CD4-positive, alpha-beta T cell (primary cell): Measurements from ENCODE around the gene PRAMEF12. TPM values are rescaled to one million over a fixed set of nuclear protein-coding genes. Genes with fewer than 3 reads are reported as not detected.
"Not testable (repeated sequence)": the region's sequence is repeated elsewhere in the genome, so short reads cannot be mapped to it uniquely, and the experiment has no call there.

Source experiments
- ATAC-seq: fragments of 200-7000 bp; cut with Tn5 transposase; one replicate; pipeline ENCODE4 v1.10.0; 2022; ENCODE audit warnings: mild to moderate bottlenecking; ENCODE audit not compliant: poor library complexity
- CTCF ChIA-PET: fragments of 350-600 bp; sonication (Branson Sonifier 250); formaldehyde crosslinking; loops from one replicate; lab custom pipeline; 2021; ENCODE audit warnings: antibody characterized with exemption, inconsistent platforms; lab: Charles Lee
- POLR2A ChIA-PET: fragments of 350-600 bp; sonication (Branson Sonifier 250); formaldehyde crosslinking; loops from one replicate; lab custom pipeline; 2021; ENCODE audit warnings: antibody characterized with exemption, inconsistent platforms; lab: Charles Lee
- DNase-seq, 14 experiments: peaks; one replicate each; pipeline ENCODE4 v3.0.0-alpha.2; 2013 to 2020; ENCODE audit warnings: mixed read lengths in 2 of 14
- H3K27ac ChIP-seq, 2 donors: one replicate each; pipeline versions ENCODE4 v1.5.1 to v1.7.0; 2013; ENCODE audit warnings: low read length in 2 of 2, low read depth in 1 of 2, mild to moderate bottlenecking in 1 of 2
- H3K27me3 ChIP-seq, 2 experiments: 1 replicate in 1 of 2; 2 replicates in 1 of 2; pipeline versions ENCODE4 v1.6.1 to v1.7.0; 2013; ENCODE audit warnings: low read length in 2 of 2, control low read depth in 1 of 2, mild to moderate bottlenecking in 1 of 2, moderate library complexity in 1 of 2; ENCODE audit not compliant: insufficient read depth in 2 of 2, control insufficient read depth in 1 of 2
- H3K36me3 ChIP-seq: one replicate; pipeline ENCODE4 v1.6.1; 2013; ENCODE audit warnings: low read length, control low read depth; ENCODE audit not compliant: insufficient read depth
- H3K4me1 ChIP-seq: one replicate; pipeline ENCODE4 v1.6.1; 2013; ENCODE audit warnings: low read length, control low read depth; ENCODE audit not compliant: insufficient read depth
- H3K4me3 ChIP-seq: one replicate; pipeline ENCODE4 v1.5.1; 2013; ENCODE audit warnings: mild to moderate bottlenecking, low read length, moderate library complexity
- H3K9me3 ChIP-seq, 2 experiments: 1 replicate in 1 of 2; 2 replicates in 1 of 2; pipeline versions ENCODE4 v1.6.1 to v1.7.0; 2013; ENCODE audit warnings: low read length in 2 of 2, mild to moderate bottlenecking in 2 of 2, control low read depth in 1 of 2, moderate library complexity in 1 of 2; ENCODE audit not compliant: control insufficient read depth in 1 of 2, insufficient read depth in 1 of 2
- H3K27ac Mint-ChIP-seq: one replicate; pipeline ENCODE4 v1.8.0; 2020; ENCODE audit warnings: mixed read lengths
- H3K27me3 Mint-ChIP-seq: one replicate; pipeline ENCODE4 v1.8.0; 2021; ENCODE audit warnings: mixed read lengths
- H3K36me3 Mint-ChIP-seq: one replicate; pipeline ENCODE4 v1.8.0; 2021; ENCODE audit warnings: low read depth, mixed read lengths
- H3K4me1 Mint-ChIP-seq: one replicate; pipeline ENCODE4 v1.8.0; 2021; ENCODE audit warnings: low read depth, mixed read lengths
- H3K4me3 Mint-ChIP-seq: one replicate; pipeline ENCODE4 v1.8.0; 2020; ENCODE audit warnings: mild to moderate bottlenecking, mixed read lengths
- H3K9me3 Mint-ChIP-seq: one replicate; pipeline ENCODE4 v1.8.0; 2020; ENCODE audit warnings: mixed read lengths
- CTCF ChIP-seq: fragments of 200-600 bp; IDR thresholded peaks from one replicate; pipeline ENCODE4 v1.8.0; 2022; ENCODE audit warnings: antibody characterized with exemption, mild to moderate bottlenecking
- intact Hi-C, 2 experiments: fragments of 100-400 bp; cut with DNase I in 1 of 2; cut with micrococcal nuclease in 1 of 2; formaldehyde crosslinking; loops; one replicate each; pipeline versions ENCODE4 v1.15.1 to v1.9.0; 2023 to 2025; cut with DNase I, micrococcal nuclease
- polyA plus RNA-seq, 2 donors: library from polyadenylated mRNA; unstranded; fragments of 120-200 nt; gene quantifications; one replicate each; pipeline ENCODE4 v1.2.1, GENCODE V29; 2013
- total RNA-seq, 174 experiments: library from RNA in 2 of 174; stranded (reverse) in 2 of 174; gene quantifications; one replicate each; pipeline ENCODE4 v1.2.3 and lab custom pipeline; 2021 to 2026

The PRAMEF12 gene
- not detected for total RNA-seq
- not detected for polyA plus RNA-seq (2013, experiment 1 of 2)
- not detected for polyA plus RNA-seq (2013, experiment 2 of 2)
- total RNA-seq (lab: John Stamatoyannopoulos, UW): 0 to 0.18 (median 0) reads per million in 172 experiments

- peaks cover 8 to 15% of the 10 kb centered on the region in 2 experiments for H3K27me3 ChIP-seq
- DNase-seq: no peak
Measured at GRCh38 chr1:12773438-12773837, at the start of gene PRAMEF12. PRAMEF12 (plus strand) TSS chr1:12773738; CDS start chr1:12774868, 1,130 bp downstream.

GRCh38 chr1:12728391-12728790, 45.1 kb upstream of the PRAMEF12 start:
- Mint-ChIP-seq H3K36me3 (no peaks in the 10 kb centered on the region), H3K27ac (no peak overlapping the region), H3K4me1 (no peaks in the 10 kb centered on the region), H3K9me3 (peaks cover 7% of the 10 kb centered on the region), H3K27me3 (peaks cover 69% of the 10 kb centered on the region), H3K4me3 (no peak overlapping the region)
- POLR2A ChIA-PET: no interaction called here
- no peak for ATAC-seq
- no peak overlapping the region for H3K27ac ChIP-seq
- H3K9me3 ChIP-seq: peaks cover 0 to 3% of the 10 kb centered on the region in 2 experiments
- peaks cover 0 to 5% of the 10 kb centered on the region in 2 experiments for H3K27me3 ChIP-seq
- intact Hi-C loops: no loop called here
- H3K4me3 ChIP-seq: no peak overlapping the region
- TF ChIP-seq CTCF: no peak
- H3K4me1 ChIP-seq: no peaks in the 10 kb centered on the region
- CTCF ChIA-PET: no interaction called here
- no peaks in the 10 kb centered on the region for H3K36me3 ChIP-seq
- DNase-seq: no peak

More at GRCh38 chr1:12773438-12773837, at the start of gene PRAMEF12:
- Histone ChIP-seq H3K4me3 (no peak within 1 kb of the TSS), H3K27ac (no peak within 1 kb of the TSS), H3K4me1 (no peaks in the 10 kb centered on the region), H3K36me3 (no peaks in the 10 kb centered on the region), H3K9me3 (no peaks in the 10 kb centered on the region)
- Mint-ChIP-seq H3K4me1 (no peaks in the 10 kb centered on the region), H3K4me3 (no peak within 1 kb of the TSS), H3K36me3 (no peaks in the 10 kb centered on the region), H3K27ac (no peak within 1 kb of the TSS), H3K27me3 (peaks cover 75% of the 10 kb centered on the region), H3K9me3 (no peaks in the 10 kb centered on the region)
- ATAC-seq: no peak
- no peak for TF ChIP-seq CTCF
- intact Hi-C loops: no loop called here
- ChIA-PET CTCF (no interaction called here), POLR2A (no interaction called here)

- no peak overlapping the region for H3K27ac ChIP-seq
- Mint-ChIP-seq H3K4me1 (no peaks in the 10 kb centered on the region), H3K27me3 (peaks cover 76% of the 10 kb centered on the region), H3K27ac (no peak overlapping the region), H3K4me3 (no peak overlapping the region), H3K9me3 (peaks cover 7% of the 10 kb centered on the region), H3K36me3 (no peaks in the 10 kb centered on the region)
- no peak overlapping the region for H3K4me3 ChIP-seq
- intact Hi-C loops: no loop called here
- peaks cover 6 to 13% of the 10 kb centered on the region in 2 experiments for H3K27me3 ChIP-seq
- DNase-seq (no peak), ATAC-seq (no peak)
- TF ChIP-seq CTCF: no peak
- POLR2A ChIA-PET: no interaction called here
- no peaks in the 10 kb centered on the region for H3K36me3 ChIP-seq
- CTCF ChIA-PET: no interaction called here
- H3K9me3 ChIP-seq: peaks cover 0 to 3% of the 10 kb centered on the region in 2 experiments
- H3K4me1 ChIP-seq: no peaks in the 10 kb centered on the region
Measured at GRCh38 chr1:12730156-12730555, 43.4 kb upstream of the PRAMEF12 start.

- H3K27ac ChIP-seq, H3K4me3 ChIP-seq, H3K27ac Mint-ChIP-seq, H3K36me3 Mint-ChIP-seq, intact Hi-C loops, ATAC-seq, H3K36me3 ChIP-seq, H3K9me3 ChIP-seq, H3K4me3 Mint-ChIP-seq, POLR2A ChIA-PET, DNase-seq, H3K4me1 ChIP-seq, H3K4me1 Mint-ChIP-seq, CTCF ChIA-PET: not testable (repeated sequence)
- peaks cover 80% of the 10 kb centered on the region for H3K27me3 Mint-ChIP-seq
- peaks cover 13 to 15% of the 10 kb centered on the region in 2 experiments for H3K27me3 ChIP-seq
- peaks cover 11% of the 10 kb centered on the region for H3K9me3 Mint-ChIP-seq
Measured at GRCh38 chr1:12731084-12731483, 42.5 kb upstream of the PRAMEF12 start.
